ENCODE results near the gene PTPN5.
"Not testable (repeated sequence)": the region's sequence is repeated elsewhere in the genome, so short reads cannot be mapped to it uniquely, and the experiment has no call there.

PTPN5 gene

GRCh38 chr11:18706330-18707243 is 85.0 kb downstream of the PTPN5 start:
- peak; percentile 51 for DNase-seq

- no peak for DNase-seq
Measured at GRCh38 chr11:18705651-18706281, 85.8 kb downstream of the PTPN5 start.

GRCh38 chr11:18704698-18705097 is 86.9 kb downstream of the PTPN5 start:
- DNase-seq = no peak

- DNase-seq = no peak
Measured at GRCh38 chr11:18704045-18704645, 87.5 kb downstream of the PTPN5 start.

- DNase-seq = no peak
Measured at GRCh38 chr11:18703001-18703763, 88.4 kb downstream of the PTPN5 start.

GRCh38 chr11:18701614-18702216 is 89.9 kb downstream of the PTPN5 start:
- DNase-seq = no peak

GRCh38 chr11:18700872-18701271 is 90.7 kb downstream of the PTPN5 start:
- no peak for DNase-seq

- DNase-seq = peak; percentile 24
Measured at GRCh38 chr11:18700375-18700774, 91.2 kb downstream of the PTPN5 start.

GRCh38 chr11:18699848-18700261 is 91.7 kb downstream of the PTPN5 start:
- DNase-seq = no peak

GRCh38 chr11:18699269-18699596 is 92.4 kb downstream of the PTPN5 start:
- no peak for DNase-seq

- DNase-seq = peak; percentile 84
Measured at GRCh38 chr11:18698341-18699268, 93.0 kb downstream of the PTPN5 start, which contains the start of gene TMEM86A. Gene TMEM86A (plus strand): TSS chr11:18698779. CDS start chr11:18698887, 108 bp downstream.

GRCh38 chr11:18697576-18697975 is 94.0 kb downstream of the PTPN5 start:
- peak; percentile 22 for DNase-seq

- DNase-seq = peak; percentile 53
Measured at GRCh38 chr11:18696638-18697225, 94.9 kb downstream of the PTPN5 start.

- no peak for DNase-seq
Measured at GRCh38 chr11:18692941-18693760, 98.4 kb downstream of the PTPN5 start.

- DNase-seq = not testable (repeated sequence)
Measured at GRCh38 chr11:18691467-18692140, 100.0 kb downstream of the PTPN5 start.

GRCh38 chr11:18684267-18684666 is 107.3 kb downstream of the PTPN5 start:
- DNase-seq = no peak

- no peak for DNase-seq
Measured at GRCh38 chr11:18682466-18682865, 109.1 kb downstream of the PTPN5 start.

GRCh38 chr11:18681949-18682348 is 109.6 kb downstream of the PTPN5 start:
- peak; percentile 34 for DNase-seq
